NB4 (cell line): Measurements from ENCODE around the gene LPP.

Source experiments
- DNase-seq: peaks from one replicate; pipeline ENCODE4 v3.0.0; 2010; ENCODE audit warnings: low read depth
- H3K4me3 ChIP-seq: one replicate; pipeline ENCODE4 v1.5.1; 2011; ENCODE audit warnings: mild to moderate bottlenecking, low read depth, low read length, moderate library complexity
- MYC ChIP-seq: IDR thresholded peaks from 2 replicates; pipeline ENCODE4 v1.6.1; 2011; ENCODE audit warnings: low read depth, low read length
- POLR2A ChIP-seq: IDR thresholded peaks from 2 replicates; pipeline ENCODE4 v1.6.1; 2011; ENCODE audit warnings: mild to moderate bottlenecking; ENCODE audit not compliant: insufficient read length; ENCODE audit errors: extremely low read depth
- TF ChIP-seq, protein P1 (sequence below): IDR thresholded peaks from 2 replicates; pipeline ENCODE4 v1.6.1; 2011; ENCODE audit warnings: low read depth, low read length
- TF ChIP-seq, protein P2 (sequence below): IDR thresholded peaks from one replicate; pipeline ENCODE4 v1.5.1; 2012; ENCODE audit warnings: low read depth, low read length

LPP gene

DNA sequence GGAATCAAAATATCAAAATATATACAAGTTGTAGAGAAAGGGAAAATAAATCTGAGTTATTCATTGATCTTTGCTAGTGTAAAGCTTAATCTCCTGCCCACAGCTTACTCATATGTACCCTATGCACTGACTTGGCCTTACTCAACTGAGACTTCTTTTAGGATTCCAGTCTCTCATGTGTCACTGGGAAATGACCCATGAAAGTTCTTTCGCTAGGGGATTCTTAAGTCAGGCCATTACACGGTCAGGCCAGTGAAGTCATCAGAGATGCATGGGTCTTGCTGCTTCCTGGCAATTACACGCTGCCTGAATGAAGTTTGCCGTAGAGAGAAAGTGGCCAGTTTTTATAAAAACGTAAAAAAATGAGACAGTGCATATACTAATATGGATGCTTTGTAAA, 20.7 kb upstream of the LPP start:
- DNase-seq = no peak
- TF ChIP-seq, protein P1, sequence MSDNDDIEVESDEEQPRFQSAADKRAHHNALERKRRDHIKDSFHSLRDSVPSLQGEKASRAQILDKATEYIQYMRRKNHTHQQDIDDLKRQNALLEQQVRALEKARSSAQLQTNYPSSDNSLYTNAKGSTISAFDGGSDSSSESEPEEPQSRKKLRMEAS = no peak
- TF ChIP-seq, protein P2, sequence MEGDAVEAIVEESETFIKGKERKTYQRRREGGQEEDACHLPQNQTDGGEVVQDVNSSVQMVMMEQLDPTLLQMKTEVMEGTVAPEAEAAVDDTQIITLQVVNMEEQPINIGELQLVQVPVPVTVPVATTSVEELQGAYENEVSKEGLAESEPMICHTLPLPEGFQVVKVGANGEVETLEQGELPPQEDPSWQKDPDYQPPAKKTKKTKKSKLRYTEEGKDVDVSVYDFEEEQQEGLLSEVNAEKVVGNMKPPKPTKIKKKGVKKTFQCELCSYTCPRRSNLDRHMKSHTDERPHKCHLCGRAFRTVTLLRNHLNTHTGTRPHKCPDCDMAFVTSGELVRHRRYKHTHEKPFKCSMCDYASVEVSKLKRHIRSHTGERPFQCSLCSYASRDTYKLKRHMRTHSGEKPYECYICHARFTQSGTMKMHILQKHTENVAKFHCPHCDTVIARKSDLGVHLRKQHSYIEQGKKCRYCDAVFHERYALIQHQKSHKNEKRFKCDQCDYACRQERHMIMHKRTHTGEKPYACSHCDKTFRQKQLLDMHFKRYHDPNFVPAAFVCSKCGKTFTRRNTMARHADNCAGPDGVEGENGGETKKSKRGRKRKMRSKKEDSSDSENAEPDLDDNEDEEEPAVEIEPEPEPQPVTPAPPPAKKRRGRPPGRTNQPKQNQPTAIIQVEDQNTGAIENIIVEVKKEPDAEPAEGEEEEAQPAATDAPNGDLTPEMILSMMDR = no peak
- TF ChIP-seq MYC = no peak
- no peak for TF ChIP-seq POLR2A

DNA sequence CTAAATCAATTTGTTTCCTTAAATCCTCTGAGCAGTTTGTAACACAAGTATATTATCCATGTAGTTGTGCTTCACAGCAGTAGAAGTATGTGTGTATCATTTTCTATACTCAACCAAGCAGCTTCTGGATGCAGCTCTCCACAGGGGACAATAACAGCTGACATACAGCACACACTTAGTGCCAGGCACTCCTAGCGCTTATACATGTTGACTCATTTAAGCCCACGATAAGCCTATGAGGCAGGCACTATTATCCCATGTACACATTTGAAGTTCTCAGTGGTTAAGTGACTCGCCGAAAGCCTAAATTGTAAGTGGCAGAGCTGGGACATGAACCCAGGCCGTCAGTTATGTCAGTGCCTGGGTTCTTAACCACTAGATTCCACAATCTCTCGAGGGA, 20.3 kb upstream of the LPP start:
- no peak for DNase-seq
- no peak for TF ChIP-seq MYC
- no peak overlapping the region for H3K4me3 ChIP-seq

More for the DNA sequence above, 20.7 kb upstream of the LPP start:
- H3K4me3 ChIP-seq = no peak overlapping the region

DNA sequence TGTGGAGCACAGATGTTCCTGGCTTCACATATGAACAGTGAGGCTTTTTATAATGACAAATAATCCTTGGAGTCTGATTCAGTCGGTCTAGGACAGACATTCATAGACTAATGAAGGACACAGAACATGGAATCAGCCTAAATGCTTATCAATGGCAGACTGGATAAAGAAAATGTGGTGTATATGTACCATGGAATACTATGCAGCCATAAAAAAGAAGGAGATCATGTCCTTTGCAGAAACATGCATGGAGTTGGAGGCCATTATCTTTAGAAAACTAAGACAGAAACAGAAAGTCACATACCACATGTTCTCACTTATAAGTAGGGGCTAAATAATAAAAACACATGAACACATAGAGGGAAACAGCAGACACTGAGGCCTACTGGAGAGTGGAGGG, 19.9 kb upstream of the LPP start:
- TF ChIP-seq, protein P1 = no peak
- no peak for TF ChIP-seq MYC
- TF ChIP-seq, protein P2 = no peak
- TF ChIP-seq POLR2A = no peak
- no peak overlapping the region for H3K4me3 ChIP-seq
- DNase-seq = no peak

DNA sequence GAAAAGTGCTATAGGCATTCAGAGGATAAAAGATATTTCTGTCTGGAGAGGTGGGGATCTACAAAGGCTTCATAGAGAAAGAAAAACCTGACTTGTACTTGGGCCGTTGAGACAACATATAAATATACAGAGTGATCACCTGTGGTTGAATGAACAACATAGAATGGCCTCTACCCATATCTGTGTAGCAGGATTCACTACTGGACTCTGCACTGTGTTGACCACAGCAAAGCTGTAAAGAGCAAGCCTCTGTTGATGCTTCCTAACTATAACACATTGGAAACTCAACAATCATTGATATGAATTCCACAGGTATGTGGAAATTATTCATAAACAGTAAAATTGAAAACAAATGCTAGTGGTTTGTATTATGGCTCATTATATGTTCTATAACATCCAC, 19.1 kb upstream of the LPP start:
- no peak for DNase-seq
- H3K4me3 ChIP-seq = no peak overlapping the region
- TF ChIP-seq MYC (no peak), POLR2A (no peak)
- TF ChIP-seq, protein P1 = no peak
- TF ChIP-seq, protein P2 = no peak

DNA sequence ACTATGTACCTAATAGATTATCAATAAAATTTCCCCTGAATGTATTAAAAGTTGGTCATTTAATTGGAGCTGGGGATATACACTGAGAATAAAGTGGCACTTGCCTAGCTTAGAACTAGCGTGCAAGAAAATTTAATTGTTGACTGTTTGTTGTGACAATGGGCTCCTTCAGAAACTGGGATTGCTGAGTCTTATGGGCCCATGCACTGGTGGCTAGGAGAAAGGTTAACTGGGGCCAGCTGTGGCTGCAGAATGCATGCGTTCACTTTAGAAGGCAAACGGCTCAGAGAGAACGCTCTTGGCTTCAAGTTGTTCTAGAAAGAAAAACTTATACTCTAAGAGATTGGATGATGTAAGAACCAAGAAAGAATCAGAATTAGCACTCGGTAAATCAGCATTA, 18.7 kb upstream of the LPP start:
- no peak for DNase-seq
- H3K4me3 ChIP-seq = no peak overlapping the region
- no peak for TF ChIP-seq POLR2A
- TF ChIP-seq, protein P2 = no peak
- no peak for TF ChIP-seq MYC
- TF ChIP-seq, protein P1 = no peak

DNA sequence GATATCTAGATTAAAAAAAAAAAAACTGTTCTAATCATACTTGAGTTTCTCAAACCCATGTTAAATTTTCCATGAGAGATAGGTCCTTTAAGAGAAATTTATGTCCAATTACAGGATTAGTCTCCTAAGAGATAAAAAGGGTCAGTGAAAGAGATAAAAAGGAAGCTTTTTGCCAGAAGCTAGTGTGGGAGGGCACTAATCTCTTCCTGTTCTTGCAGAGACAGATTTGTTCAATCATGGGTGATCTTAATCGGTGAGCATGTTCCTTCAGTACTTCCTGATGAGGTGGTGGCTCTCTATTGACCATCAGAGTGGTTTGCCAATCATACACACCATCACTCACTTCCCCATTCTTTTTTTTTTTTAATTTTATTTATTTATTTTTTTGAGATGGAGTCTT, 16.9 kb upstream of the LPP start:
- DNase-seq = peak; percentile 68
- TF ChIP-seq, protein P1 = no peak
- TF ChIP-seq MYC (no peak), POLR2A (no peak)
- TF ChIP-seq, protein P2 = no peak
- no peak overlapping the region for H3K4me3 ChIP-seq
